Suprapubic skin (tissue), 4 donors: ENCODE data around the gene PPFIA4.

Experiments
- CTCF ChIP-seq, 2 donors: fragments of 200-600 bp in 1 of 2; fragments of 450-650 bp in 1 of 2; sonication (generic) in 1 of 2; IDR thresholded peaks; one replicate each; pipeline ENCODE4 v1.5.1; 2016 to 2019; ENCODE audit warnings: antibody characterized with exemption in 2 of 2, mild to moderate bottlenecking in 1 of 2, moderate library complexity in 1 of 2
- EP300 ChIP-seq: sonication (generic); formaldehyde crosslinking; IDR thresholded peaks from one replicate; pipeline ENCODE4 v1.6.1; 2017; ENCODE audit warnings: antibody characterized with exemption
- POLR2A ChIP-seq, 2 donors: fragments of 450-650 bp; IDR thresholded peaks; one replicate each; pipeline ENCODE4 v1.6.1; 2017; ENCODE audit warnings: antibody characterized with exemption in 2 of 2, mild to moderate bottlenecking in 2 of 2, moderate library complexity in 2 of 2
- POLR2AphosphoS5 ChIP-seq, 3 donors: sonication (generic); formaldehyde crosslinking; IDR thresholded peaks; one replicate each; pipeline ENCODE4 v1.6.1; 2017; ENCODE audit warnings: antibody characterized with exemption in 3 of 3

DNA sequence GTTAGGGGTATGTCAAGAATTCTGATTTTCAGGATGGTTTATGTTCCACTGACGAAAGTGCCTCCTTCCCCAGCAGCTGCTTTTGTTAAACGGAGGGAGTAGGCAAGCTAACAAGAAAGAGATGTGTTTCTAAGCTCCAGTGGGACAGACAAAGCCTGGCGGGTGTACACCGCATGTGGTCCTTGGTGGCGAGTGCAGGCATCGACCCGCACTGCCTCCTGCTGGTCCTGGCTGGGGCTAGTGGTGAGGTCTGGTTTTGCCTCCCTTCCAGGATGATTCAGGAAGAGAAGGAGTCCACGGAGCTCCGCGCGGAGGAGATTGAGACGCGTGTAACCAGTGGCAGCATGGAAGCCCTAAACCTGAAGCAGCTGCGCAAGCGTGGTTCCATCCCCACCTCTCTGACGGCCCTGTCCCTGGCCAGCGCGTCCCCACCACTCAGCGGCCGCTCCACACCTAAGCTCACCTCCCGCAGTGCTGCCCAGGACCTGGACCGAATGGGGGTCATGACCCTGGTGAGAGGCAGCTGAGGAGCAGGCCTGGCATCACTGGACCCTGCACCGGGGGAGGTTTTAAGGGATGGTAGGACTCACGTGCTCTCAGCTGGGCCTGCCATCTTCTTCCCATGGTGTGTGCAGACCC lies 29.0 kb downstream of the PPFIA4 start:
- no peak for TF ChIP-seq CTCF (IDR thresholded peaks at IDR 0.05)
- no peak for TF ChIP-seq POLR2AphosphoS5 (IDR thresholded peaks at IDR 0.05)
- no peak for TF ChIP-seq POLR2A (IDR thresholded peaks at IDR 0.05)
- no peak for TF ChIP-seq EP300
